ENCODE results near the gene PHRF1. TPM values are rescaled to one million over a fixed set of nuclear protein-coding genes. Genes with fewer than 3 reads are reported as not detected.
"Not testable (repeated sequence)": the region's sequence is repeated elsewhere in the genome, so short reads cannot be mapped to it uniquely, and the experiment has no call there.

PHRF1 gene
- polyA plus RNA-seq, 2 donors = 13.7 to 28.4 TPM

- not testable (repeated sequence) for H3K9me3 ChIP-seq (ENCODE audit: control insufficient read depth in 2 of 2, insufficient read depth in 1 of 2, low read depth in 1 of 2, low read length in 1 of 2); H3K4me1 ChIP-seq (ENCODE audit: control insufficient read depth in 2 of 2, insufficient read depth in 2 of 2, low read length in 1 of 2); H3K4me3 ChIP-seq (ENCODE audit: low read depth in 1 of 2, low read length in 2 of 2); H3K27me3 ChIP-seq (ENCODE audit: control insufficient read depth in 1 of 2, insufficient read depth in 2 of 2, low read length in 2 of 2); H3K27ac ChIP-seq (ENCODE audit: low read depth in 2 of 2, low read length in 1 of 2)
- H3K36me3 ChIP-seq (ENCODE audit: control insufficient read depth in 2 of 2, insufficient read depth in 2 of 2, low read length in 1 of 2) = peaks cover 3 to 14% of the 10 kb centered on the region in 2 donors
- WGBS, 2 donors = 82 to 84% methylated on average over 9 to 10 of the region's 14 CpGs
Observed at GRCh38 chr11:647672-648158, 71.4 kb downstream of the PHRF1 start.

- no peak overlapping the region for H3K27ac ChIP-seq (ENCODE audit: low read depth in 2 of 2, low read length in 1 of 2)
- no peaks in the 10 kb centered on the region for H3K27me3 ChIP-seq (ENCODE audit: control insufficient read depth in 1 of 2, insufficient read depth in 2 of 2, low read length in 2 of 2)
- H3K9me3 ChIP-seq (ENCODE audit: control insufficient read depth in 2 of 2, insufficient read depth in 1 of 2, low read depth in 1 of 2, low read length in 1 of 2) = no peaks in the 10 kb centered on the region
- H3K4me3 ChIP-seq (ENCODE audit: low read depth in 1 of 2, low read length in 2 of 2) = no peak overlapping the region
- 90 to 94% methylated on average over 10 of the region's 10 CpGs for WGBS, 2 donors
- no peaks in the 10 kb centered on the region for H3K4me1 ChIP-seq (ENCODE audit: control insufficient read depth in 2 of 2, insufficient read depth in 2 of 2, low read length in 1 of 2)
- H3K36me3 ChIP-seq (ENCODE audit: control insufficient read depth in 2 of 2, insufficient read depth in 2 of 2, low read length in 1 of 2) = peaks cover 0 to 15% of the 10 kb centered on the region in 2 donors
Observed at GRCh38 chr11:650482-650881, 74.2 kb downstream of the PHRF1 start.

GRCh38 chr11:653136-653535 lies 76.9 kb downstream of the PHRF1 start:
- H3K4me3 ChIP-seq (ENCODE audit: low read depth in 1 of 2, low read length in 2 of 2); H3K27me3 ChIP-seq (ENCODE audit: control insufficient read depth in 1 of 2, insufficient read depth in 2 of 2, low read length in 2 of 2); H3K4me1 ChIP-seq (ENCODE audit: control insufficient read depth in 2 of 2, insufficient read depth in 2 of 2, low read length in 1 of 2); H3K27ac ChIP-seq (ENCODE audit: low read depth in 2 of 2, low read length in 1 of 2); H3K9me3 ChIP-seq (ENCODE audit: control insufficient read depth in 2 of 2, insufficient read depth in 1 of 2, low read depth in 1 of 2, low read length in 1 of 2): not testable (repeated sequence)
- 91 to 93% methylated on average over 14 of the region's 14 CpGs for WGBS, 2 donors
- peaks cover 0 to 18% of the 10 kb centered on the region in 2 donors for H3K36me3 ChIP-seq (ENCODE audit: control insufficient read depth in 2 of 2, insufficient read depth in 2 of 2, low read length in 1 of 2)

DNA sequence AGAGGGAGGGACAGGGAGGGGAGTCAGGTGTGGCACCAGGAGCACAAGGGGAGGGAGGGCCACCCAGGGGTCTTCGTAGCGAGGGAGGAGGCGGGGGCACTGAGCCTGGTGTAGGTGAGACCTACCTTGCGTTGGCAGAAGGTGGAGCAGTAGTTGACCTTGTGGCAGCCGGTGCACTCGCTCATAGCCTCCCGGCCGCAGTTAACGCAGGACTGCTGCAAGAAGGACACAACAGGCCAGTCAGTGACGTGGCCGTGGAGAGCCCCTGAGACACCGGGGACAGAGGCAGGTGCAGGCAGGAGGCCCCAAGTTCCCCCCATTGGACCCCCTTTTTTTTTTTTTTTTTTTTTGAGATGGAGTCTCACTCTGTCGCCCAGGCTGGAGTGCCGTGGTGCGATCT lies 77.6 kb downstream of the PHRF1 start:
- H3K4me3 ChIP-seq (ENCODE audit: low read depth in 1 of 2, low read length in 2 of 2) = no peak overlapping the region
- peaks cover 0 to 21% of the 10 kb centered on the region in 2 donors for H3K36me3 ChIP-seq (ENCODE audit: control insufficient read depth in 2 of 2, insufficient read depth in 2 of 2, low read length in 1 of 2)
- no peaks in the 10 kb centered on the region for H3K9me3 ChIP-seq (ENCODE audit: control insufficient read depth in 2 of 2, insufficient read depth in 1 of 2, low read depth in 1 of 2, low read length in 1 of 2)
- H3K27me3 ChIP-seq (ENCODE audit: control insufficient read depth in 1 of 2, insufficient read depth in 2 of 2, low read length in 2 of 2) = no peaks in the 10 kb centered on the region
- H3K4me1 ChIP-seq (ENCODE audit: control insufficient read depth in 2 of 2, insufficient read depth in 2 of 2, low read length in 1 of 2) = no peaks in the 10 kb centered on the region
- H3K27ac ChIP-seq (ENCODE audit: low read depth in 2 of 2, low read length in 1 of 2) = no peak overlapping the region
- 86 to 91% methylated on average over 15 of the region's 15 CpGs for WGBS, 2 donors

- H3K27ac ChIP-seq (ENCODE audit: low read depth in 2 of 2, low read length in 1 of 2); H3K9me3 ChIP-seq (ENCODE audit: control insufficient read depth in 2 of 2, insufficient read depth in 1 of 2, low read depth in 1 of 2, low read length in 1 of 2); H3K27me3 ChIP-seq (ENCODE audit: control insufficient read depth in 1 of 2, insufficient read depth in 2 of 2, low read length in 2 of 2); H3K4me1 ChIP-seq (ENCODE audit: control insufficient read depth in 2 of 2, insufficient read depth in 2 of 2, low read length in 1 of 2); H3K4me3 ChIP-seq (ENCODE audit: low read depth in 1 of 2, low read length in 2 of 2): not testable (repeated sequence)
- 84 to 90% methylated on average over 12 of the region's 12 CpGs for WGBS, 2 donors
- peaks cover 0 to 23% of the 10 kb centered on the region in 2 donors for H3K36me3 ChIP-seq (ENCODE audit: control insufficient read depth in 2 of 2, insufficient read depth in 2 of 2, low read length in 1 of 2)
Observed at GRCh38 chr11:654444-654843, 78.2 kb downstream of the PHRF1 start.

- no peaks in the 10 kb centered on the region for H3K4me1 ChIP-seq (ENCODE audit: control insufficient read depth in 2 of 2, insufficient read depth in 2 of 2, low read length in 1 of 2)
- H3K36me3 ChIP-seq (ENCODE audit: control insufficient read depth in 2 of 2, insufficient read depth in 2 of 2, low read length in 1 of 2) = peaks cover 0 to 26% of the 10 kb centered on the region in 2 donors
- H3K27ac ChIP-seq (ENCODE audit: low read depth in 2 of 2, low read length in 1 of 2) = no peak overlapping the region
- no peaks in the 10 kb centered on the region for H3K9me3 ChIP-seq (ENCODE audit: control insufficient read depth in 2 of 2, insufficient read depth in 1 of 2, low read depth in 1 of 2, low read length in 1 of 2)
- WGBS, 2 donors = 80 to 92% methylated on average over 30 of the region's 30 CpGs
- no peaks in the 10 kb centered on the region for H3K27me3 ChIP-seq (ENCODE audit: control insufficient read depth in 1 of 2, insufficient read depth in 2 of 2, low read length in 2 of 2)
- no peak overlapping the region for H3K4me3 ChIP-seq (ENCODE audit: low read depth in 1 of 2, low read length in 2 of 2)
Observed at GRCh38 chr11:655036-655726, 78.9 kb downstream of the PHRF1 start.

GRCh38 chr11:656426-656825 lies 80.2 kb downstream of the PHRF1 start:
- Histone ChIP-seq H3K27ac (ENCODE audit: low read depth in 2 of 2, low read length in 1 of 2) (no peak overlapping the region), H3K4me3 (ENCODE audit: low read depth in 1 of 2, low read length in 2 of 2) (no peak overlapping the region), H3K4me1 (ENCODE audit: control insufficient read depth in 2 of 2, insufficient read depth in 2 of 2, low read length in 1 of 2) (no peaks in the 10 kb centered on the region), H3K27me3 (ENCODE audit: control insufficient read depth in 1 of 2, insufficient read depth in 2 of 2, low read length in 2 of 2) (no peaks in the 10 kb centered on the region), H3K9me3 (ENCODE audit: control insufficient read depth in 2 of 2, insufficient read depth in 1 of 2, low read depth in 1 of 2, low read length in 1 of 2) (no peaks in the 10 kb centered on the region), H3K36me3 (ENCODE audit: control insufficient read depth in 2 of 2, insufficient read depth in 2 of 2, low read length in 1 of 2) (peaks cover 0 to 30% of the 10 kb centered on the region in 2 donors)
- 89 to 94% methylated on average over 14 of the region's 14 CpGs for WGBS, 2 donors

DNA sequence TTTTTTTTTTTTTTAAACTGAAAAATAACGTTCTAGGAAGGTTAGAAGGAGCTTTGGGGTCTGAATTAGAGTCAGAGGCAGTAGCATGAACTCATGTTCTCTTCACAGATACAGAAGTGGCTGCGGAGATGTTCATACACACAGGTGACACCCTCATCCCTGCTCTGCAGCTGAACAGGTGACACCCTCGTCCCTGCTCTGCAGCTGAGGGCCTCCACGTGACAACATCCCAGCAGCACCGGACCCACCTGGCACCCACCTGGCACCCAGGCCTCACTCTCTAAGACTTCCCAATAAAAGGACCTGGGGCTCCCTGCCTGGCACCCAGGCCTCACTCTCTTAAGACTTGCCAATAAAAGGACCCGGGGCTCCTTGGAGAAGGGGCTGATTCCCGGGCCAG lies 80.6 kb downstream of the PHRF1 start:
- H3K36me3 ChIP-seq (ENCODE audit: control insufficient read depth in 2 of 2, insufficient read depth in 2 of 2, low read length in 1 of 2) = peaks cover 0 to 31% of the 10 kb centered on the region in 2 donors
- WGBS, 2 donors = 80 to 88% methylated on average over 7 of the region's 7 CpGs

GRCh38 chr11:657691-658126 lies 81.4 kb downstream of the PHRF1 start:
- Histone ChIP-seq H3K9me3 (ENCODE audit: control insufficient read depth in 2 of 2, insufficient read depth in 1 of 2, low read depth in 1 of 2, low read length in 1 of 2) (no peaks in the 10 kb centered on the region), H3K4me3 (ENCODE audit: low read depth in 1 of 2, low read length in 2 of 2) (no peak overlapping the region), H3K27ac (ENCODE audit: low read depth in 2 of 2, low read length in 1 of 2) (no peak overlapping the region), H3K36me3 (ENCODE audit: control insufficient read depth in 2 of 2, insufficient read depth in 2 of 2, low read length in 1 of 2) (peaks cover 0 to 31% of the 10 kb centered on the region in 2 donors), H3K27me3 (ENCODE audit: control insufficient read depth in 1 of 2, insufficient read depth in 2 of 2, low read length in 2 of 2) (no peaks in the 10 kb centered on the region), H3K4me1 (ENCODE audit: control insufficient read depth in 2 of 2, insufficient read depth in 2 of 2, low read length in 1 of 2) (no peaks in the 10 kb centered on the region)
- WGBS, 2 donors = 68 to 78% methylated on average over 14 of the region's 14 CpGs

More for the DNA sequence above, 80.6 kb downstream of the PHRF1 start:
- Histone ChIP-seq H3K27ac (ENCODE audit: low read depth in 2 of 2, low read length in 1 of 2) (no peak overlapping the region), H3K4me3 (ENCODE audit: low read depth in 1 of 2, low read length in 2 of 2) (no peak overlapping the region), H3K9me3 (ENCODE audit: control insufficient read depth in 2 of 2, insufficient read depth in 1 of 2, low read depth in 1 of 2, low read length in 1 of 2) (no peaks in the 10 kb centered on the region), H3K27me3 (ENCODE audit: control insufficient read depth in 1 of 2, insufficient read depth in 2 of 2, low read length in 2 of 2) (no peaks in the 10 kb centered on the region), H3K4me1 (ENCODE audit: control insufficient read depth in 2 of 2, insufficient read depth in 2 of 2, low read length in 1 of 2) (no peaks in the 10 kb centered on the region)

DNA sequence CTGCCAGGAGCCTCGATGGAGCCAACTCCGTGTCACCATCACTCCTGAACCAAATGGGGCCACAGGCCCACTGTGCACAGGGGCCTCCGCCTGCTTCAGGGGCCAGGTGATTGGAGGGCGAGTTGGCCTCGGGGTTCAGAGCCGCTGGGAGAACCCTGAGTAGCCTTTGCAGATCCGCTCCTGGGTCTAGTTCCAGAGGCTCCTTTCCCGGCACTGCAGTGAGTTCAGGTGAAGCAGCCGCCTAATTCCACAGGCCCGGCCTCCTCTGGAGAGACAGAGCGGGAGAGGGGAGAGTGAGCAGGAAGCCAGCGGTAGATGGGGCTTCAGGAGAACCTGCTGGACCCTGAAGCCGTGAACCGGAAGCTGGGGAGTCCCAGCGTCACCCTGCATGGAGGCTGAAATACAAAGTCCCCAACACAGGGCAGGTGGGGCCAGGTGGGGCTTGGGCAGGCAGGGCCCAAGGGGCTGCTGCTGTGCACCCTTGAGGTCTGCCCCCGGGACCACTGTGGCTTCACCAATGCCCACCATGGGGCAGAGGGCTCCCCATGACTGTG lies 83.3 kb downstream of the PHRF1 start:
- WGBS, 2 donors = 87 to 89% methylated on average over 16 of the region's 16 CpGs
- Histone ChIP-seq H3K4me1 (ENCODE audit: control insufficient read depth in 2 of 2, insufficient read depth in 2 of 2, low read length in 1 of 2) (no peaks in the 10 kb centered on the region), H3K36me3 (ENCODE audit: control insufficient read depth in 2 of 2, insufficient read depth in 2 of 2, low read length in 1 of 2) (peaks cover 0 to 31% of the 10 kb centered on the region in 2 donors), H3K27me3 (ENCODE audit: control insufficient read depth in 1 of 2, insufficient read depth in 2 of 2, low read length in 2 of 2) (no peaks in the 10 kb centered on the region), H3K4me3 (ENCODE audit: low read depth in 1 of 2, low read length in 2 of 2) (no peak overlapping the region), H3K27ac (ENCODE audit: low read depth in 2 of 2, low read length in 1 of 2) (no peak overlapping the region), H3K9me3 (ENCODE audit: control insufficient read depth in 2 of 2, insufficient read depth in 1 of 2, low read depth in 1 of 2, low read length in 1 of 2) (no peaks in the 10 kb centered on the region)

Measured in esophagus (tissue), 2 donors.